HCT116 (cell line): Measurements from ENCODE around the gene TIAM2. TPM values are rescaled to one million over a fixed set of nuclear protein-coding genes. Genes with fewer than 3 reads are reported as not detected.

ENCODE experiments used
- ATAC-seq: fragments of 200-7000 bp; cut with Tn5 transposase; 2 replicates; pipeline ENCODE4 v1.9.1; 2020; ENCODE audit warnings: mild to moderate bottlenecking, moderate library complexity
- BruUV-seq: library from RNA; stranded (reverse); fragments of 400-500 nt; replicated peaks from 2 replicates; lab custom pipeline; 2021; lab: Mats Ljungman, UMichigan
- CTCF ChIA-PET: fragments of 300-600 bp; sonication (Branson Sonifier 250); formaldehyde crosslinking; loops from one replicate; lab custom pipeline; 2021; ENCODE audit warnings: antibody characterized with exemption; lab: Charles Lee
- POLR2A ChIA-PET: fragments of 300-600, 350-600 bp; sonication (Branson Sonifier 250); formaldehyde crosslinking; loops from one replicate; lab custom pipeline; 2021; ENCODE audit warnings: antibody characterized with exemption; lab: Charles Lee
- RAD21 ChIA-PET, 2 experiments: fragments of 300-600 bp; sonication (Branson Sonifier 250); formaldehyde crosslinking; loops; one replicate each; lab custom pipeline; 2023; ENCODE audit warnings: low total read pairs in 2 of 2; ENCODE audit not compliant: uncharacterized antibody in 2 of 2, unreplicated experiment in 2 of 2, low non-redundant PET in 1 of 2; lab: Charles Lee
- DNase-seq: peaks from one replicate; pipeline ENCODE4 v3.0.0-alpha.2; 2010; ENCODE audit warnings: low read depth, low spot score
- H2AFZ ChIP-seq: fragments of 200-600 bp; shearing (Covaris generic), sonication (generic); 2 replicates; pipeline ENCODE4 v1.6.1; 2017; ENCODE audit warnings: low read depth, mixed run types, mixed read lengths, antibody characterized with exemption, low read length; ENCODE audit not compliant: poor library complexity, severe bottlenecking
- H3K27ac ChIP-seq: 2 replicates; pipeline ENCODE4 v1.5.1; 2012; ENCODE audit warnings: low read depth, low read length
- H3K27me3 ChIP-seq: fragments of 200-600 bp; sonication (generic); 2 replicates; pipeline ENCODE4 v1.6.1; 2016; ENCODE audit warnings: mixed run types, low read length, mixed read lengths; ENCODE audit not compliant: insufficient read depth
- H3K36me3 ChIP-seq, 2 experiments: fragments of 200-500 bp in 1 of 2; fragments of 200-600 bp in 1 of 2; sonication (Bioruptor generic) in 1 of 2; sonication (generic) in 1 of 2; 2 replicates each; pipeline versions ENCODE4 v1.5.1 to v1.6.1; 2014 to 2016; ENCODE audit warnings: low read length in 2 of 2, inconsistent platforms in 1 of 2, mixed read lengths in 1 of 2, mixed run types in 1 of 2; ENCODE audit not compliant: insufficient read depth in 2 of 2, control insufficient read depth in 1 of 2
- H3K4me1 ChIP-seq, 2 experiments: fragments of 200-600 bp in 1 of 2; sonication (generic) in 1 of 2; 2 replicates each; pipeline versions ENCODE4 v1.5.1 to v1.6.1; 2012 to 2017; ENCODE audit warnings: low read length in 2 of 2, inconsistent platforms in 1 of 2, mild to moderate bottlenecking in 1 of 2, mixed read lengths in 1 of 2, mixed run types in 1 of 2, moderate library complexity in 1 of 2; ENCODE audit not compliant: insufficient read depth in 2 of 2, control insufficient read depth in 1 of 2
- H3K4me2 ChIP-seq: fragments of 200-600 bp; sonication (generic); 2 replicates; pipeline ENCODE4 v1.6.1; 2017; ENCODE audit warnings: mixed run types, low read length, mixed read lengths
- H3K4me3 ChIP-seq, 2 experiments: fragments of 200-600 bp in 1 of 2; sonication (generic) in 1 of 2; replicated peaks in 1 of 2; 2 replicates each; pipeline ENCODE4 v1.5.1; 2011 to 2016; ENCODE audit warnings: low read length in 2 of 2, control low read depth in 1 of 2, low read depth in 1 of 2, mild to moderate bottlenecking in 1 of 2, mixed read lengths in 1 of 2, mixed run types in 1 of 2
- H3K79me2 ChIP-seq: fragments of 200-600 bp; sonication (generic); 2 replicates; pipeline ENCODE4 v1.6.1; 2017; ENCODE audit warnings: mild to moderate bottlenecking, mixed run types, low read length, moderate library complexity, mixed read lengths; ENCODE audit not compliant: insufficient read depth
- H3K9ac ChIP-seq: fragments of 200-600 bp; sonication (generic); 2 replicates; pipeline ENCODE4 v1.6.1; 2016; ENCODE audit warnings: low read length, mixed read lengths
- H3K9me2 ChIP-seq: fragments of 200-600 bp; sonication (generic), shearing (Covaris generic); 2 replicates; pipeline ENCODE4 v1.6.1; 2017; ENCODE audit warnings: mixed run types, mild to moderate bottlenecking, moderate library complexity; ENCODE audit not compliant: insufficient read depth
- H3K9me3 ChIP-seq, 2 experiments: fragments of 200-500 bp in 1 of 2; fragments of 200-600 bp in 1 of 2; sonication (Bioruptor generic) in 1 of 2; sonication (generic) in 1 of 2; 2 replicates each; pipeline ENCODE4 v1.6.1; 2014 to 2017; ENCODE audit warnings: low read length in 2 of 2, mixed read lengths in 2 of 2, inconsistent platforms in 1 of 2, low read depth in 1 of 2, mild to moderate bottlenecking in 1 of 2, mixed run types in 1 of 2, moderate library complexity in 1 of 2; ENCODE audit not compliant: control insufficient read depth in 1 of 2, insufficient read depth in 1 of 2
- H4K20me1 ChIP-seq: fragments of 200-600 bp; sonication (generic), shearing (Covaris generic); 2 replicates; pipeline ENCODE4 v1.6.1; 2017; ENCODE audit warnings: mixed run types, mild to moderate bottlenecking, moderate library complexity; ENCODE audit not compliant: insufficient read depth
- CEBPB ChIP-seq: IDR thresholded peaks from 2 replicates; pipeline ENCODE4 v1.6.1; 2012; ENCODE audit warnings: low read depth
- CTCF ChIP-seq, 3 experiments: fragments of 200-600 bp in 1 of 3; sonication (generic) in 1 of 3; IDR thresholded peaks in 2 of 3; conservative IDR thresholded peaks in 1 of 3; 2 replicates each; pipeline ENCODE4 v1.5.1; 2012 to 2017; ENCODE audit warnings: low read depth in 2 of 3, low read length in 2 of 3, antibody characterized with exemption in 1 of 3, borderline replicate concordance in 1 of 3, control low read depth in 1 of 3, mild to moderate bottlenecking in 1 of 3, mixed read lengths in 1 of 3, mixed run types in 1 of 3, moderate library complexity in 1 of 3; ENCODE audit not compliant: insufficient read depth in 1 of 3
- ELF1 ChIP-seq: IDR thresholded peaks from 2 replicates; pipeline ENCODE4 v1.6.1; 2012; ENCODE audit warnings: low read depth, borderline replicate concordance
- JUND ChIP-seq: IDR thresholded peaks from 2 replicates; pipeline ENCODE4 v1.6.1; 2012
- MAX ChIP-seq: IDR thresholded peaks from 2 replicates; pipeline ENCODE4 v1.6.1; 2012
- POLR2A ChIP-seq: IDR thresholded peaks from 2 replicates; pipeline ENCODE4 v1.7.0; 2011; ENCODE audit warnings: borderline replicate concordance; ENCODE audit not compliant: insufficient read depth, insufficient read length; ENCODE audit errors: extremely low read depth
- POLR2AphosphoS5 ChIP-seq: IDR thresholded peaks from 2 replicates; pipeline ENCODE4 v1.6.1; 2011; ENCODE audit warnings: mild to moderate bottlenecking, low read depth, low read length, moderate library complexity
- RAD21 ChIP-seq: IDR thresholded peaks from 2 replicates; pipeline ENCODE4 v1.6.1; 2012; ENCODE audit warnings: low read depth, mild to moderate bottlenecking
- REST ChIP-seq: IDR thresholded peaks from 2 replicates; pipeline ENCODE4 v1.6.1; 2012; ENCODE audit warnings: low read depth
- SP1 ChIP-seq: IDR thresholded peaks from 2 replicates; pipeline ENCODE4 v1.6.1; 2012; ENCODE audit warnings: low read depth
- YY1 ChIP-seq: IDR thresholded peaks from 2 replicates; pipeline ENCODE4 v1.6.1; 2011; ENCODE audit warnings: low read length, low read depth, moderate library complexity, mild to moderate bottlenecking; ENCODE audit not compliant: insufficient replicate concordance; ENCODE audit errors: extremely low read depth
- ZBTB33 ChIP-seq: IDR thresholded peaks from 2 replicates; pipeline ENCODE4 v1.6.1; 2011; ENCODE audit warnings: mild to moderate bottlenecking, low read length, moderate library complexity; ENCODE audit not compliant: insufficient replicate concordance; ENCODE audit errors: extremely low read depth
- ZFX ChIP-seq: fragments of 450-650 bp; IDR thresholded peaks from 2 replicates; pipeline ENCODE4 v1.6.1; 2017
- intact Hi-C: fragments of 100-400 bp; cut with micrococcal nuclease; formaldehyde crosslinking; loops from 2 replicates; pipeline ENCODE4 v1.10.0; 2022
- total RNA-seq: library from RNA; stranded (reverse); gene quantifications from one replicate; pipeline ENCODE4 v1.2.1, GENCODE V29; 2021; ENCODE audit not compliant: unreplicated experiment

TIAM2 gene
- total RNA-seq, 1 experiment from 2014 or later, result 9.4 TPM

GRCh38 chr6:155038527-155038926, 43.4 kb downstream of the TIAM2 start:
- H3K9ac ChIP-seq, result no peak overlapping the region
- intact Hi-C loops, result no loop called here
- H4K20me1 ChIP-seq, result no peaks in the 10 kb centered on the region
- no peaks in the 10 kb centered on the region for H3K9me2 ChIP-seq
- H3K4me2 ChIP-seq, result no peak overlapping the region
- H3K4me3 ChIP-seq, result no peak overlapping the region
- BruUV-seq, result no TSS peak
- CTCF ChIA-PET, result no interaction called here
- no peak for DNase-seq
- H3K9me3 ChIP-seq, result no peaks in the 10 kb centered on the region
- H3K27me3 ChIP-seq, result no peaks in the 10 kb centered on the region
- POLR2A ChIA-PET, result no interaction called here
- H3K4me1 ChIP-seq, result no peaks in the 10 kb centered on the region
- no peaks in the 10 kb centered on the region for H3K79me2 ChIP-seq
- RAD21 ChIA-PET, result no interaction called here
- ATAC-seq, result no peak
- no peaks in the 10 kb centered on the region for H3K36me3 ChIP-seq
- H2AFZ ChIP-seq, result no peak overlapping the region
- H3K27ac ChIP-seq, result no peak overlapping the region
- no peak for TF ChIP-seq RAD21
- no peak for TF ChIP-seq ZBTB33
- no peak for TF ChIP-seq CEBPB
- TF ChIP-seq SP1, result no peak
- TF ChIP-seq POLR2A, result no peak
- no peak for TF ChIP-seq YY1
- no peak for TF ChIP-seq JUND
- TF ChIP-seq ELF1, result no peak
- TF ChIP-seq, all 23 proteins: peak for 0

- Histone ChIP-seq H3K79me2 (no peaks in the 10 kb centered on the region), H3K36me3 (no peaks in the 10 kb centered on the region), H3K4me2 (no peak overlapping the region), H3K4me1 (no peaks in the 10 kb centered on the region), H2AFZ (no peak overlapping the region), H3K9ac (no peak overlapping the region), H3K9me2 (no peaks in the 10 kb centered on the region), H3K9me3 (no peaks in the 10 kb centered on the region), H3K4me3 (no peak overlapping the region), H3K27me3 (no peaks in the 10 kb centered on the region), H3K27ac (no peak overlapping the region), H4K20me1 (no peaks in the 10 kb centered on the region)
- DNase-seq (no peak), ATAC-seq (no peak)
- RAD21 ChIA-PET, result no interaction called here
- POLR2A ChIA-PET, result no interaction called here
- intact Hi-C loops, result no loop called here
- CTCF ChIA-PET, result no interaction called here
- no TSS peak for BruUV-seq
- no peak for TF ChIP-seq ZFX
- TF ChIP-seq POLR2AphosphoS5, result no peak
- TF ChIP-seq REST, result no peak
- no peak for TF ChIP-seq YY1
- no peak for TF ChIP-seq ELF1
- no peak for TF ChIP-seq CTCF (IDR thresholded peaks at IDR 0.05 in 2 of 3, conservative IDR thresholded peaks at IDR 0.05 in 1 of 3; ENCODE audit: borderline replicate concordance in 1 of 3, insufficient read depth in 1 of 3, low read depth in 2 of 3, low read length in 2 of 3)
- no peak for TF ChIP-seq MAX
Measured at GRCh38 chr6:155039618-155040017, 44.5 kb downstream of the TIAM2 start.
